GM12865 (cell line): ENCODE measurements around the gene SRI.

ENCODE experiments used
- DNase-seq: peaks from one replicate; pipeline ENCODE4 v3.0.0; 2010; ENCODE audit warnings: low read depth
- H3K4me3 ChIP-seq: 2 replicates; pipeline ENCODE4 v1.5.1; 2011; ENCODE audit warnings: mild to moderate bottlenecking, low read depth, low read length, control low read depth
- TF ChIP-seq, protein P1 (sequence below): IDR thresholded peaks from 2 replicates; pipeline ENCODE4 v1.5.1; 2011; ENCODE audit warnings: low read length, control low read depth, low read depth, inconsistent platforms; ENCODE audit not compliant: insufficient read depth; ENCODE audit errors: missing control alignments

The SRI gene

DNA sequence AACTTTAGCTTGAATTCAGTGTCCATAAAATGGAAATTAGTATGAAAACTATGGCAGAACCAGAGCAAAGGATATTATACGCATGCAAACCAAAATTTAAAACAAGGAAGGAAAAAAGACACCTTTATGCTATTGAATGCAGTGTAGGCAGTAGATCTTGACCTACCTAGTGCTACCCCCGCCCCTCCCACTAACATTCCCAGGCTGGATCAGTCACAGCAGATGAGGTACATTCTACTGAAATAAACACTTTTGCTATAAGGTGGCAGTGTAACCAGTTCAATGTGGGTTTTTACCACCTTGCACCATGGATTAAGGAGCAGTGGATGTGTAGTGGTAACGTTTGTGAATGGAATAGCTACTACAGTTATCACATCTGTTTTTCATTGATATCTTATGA is 27.9 kb downstream of the SRI start:
- no peak overlapping the region for H3K4me3 ChIP-seq
- TF ChIP-seq, protein P1, sequence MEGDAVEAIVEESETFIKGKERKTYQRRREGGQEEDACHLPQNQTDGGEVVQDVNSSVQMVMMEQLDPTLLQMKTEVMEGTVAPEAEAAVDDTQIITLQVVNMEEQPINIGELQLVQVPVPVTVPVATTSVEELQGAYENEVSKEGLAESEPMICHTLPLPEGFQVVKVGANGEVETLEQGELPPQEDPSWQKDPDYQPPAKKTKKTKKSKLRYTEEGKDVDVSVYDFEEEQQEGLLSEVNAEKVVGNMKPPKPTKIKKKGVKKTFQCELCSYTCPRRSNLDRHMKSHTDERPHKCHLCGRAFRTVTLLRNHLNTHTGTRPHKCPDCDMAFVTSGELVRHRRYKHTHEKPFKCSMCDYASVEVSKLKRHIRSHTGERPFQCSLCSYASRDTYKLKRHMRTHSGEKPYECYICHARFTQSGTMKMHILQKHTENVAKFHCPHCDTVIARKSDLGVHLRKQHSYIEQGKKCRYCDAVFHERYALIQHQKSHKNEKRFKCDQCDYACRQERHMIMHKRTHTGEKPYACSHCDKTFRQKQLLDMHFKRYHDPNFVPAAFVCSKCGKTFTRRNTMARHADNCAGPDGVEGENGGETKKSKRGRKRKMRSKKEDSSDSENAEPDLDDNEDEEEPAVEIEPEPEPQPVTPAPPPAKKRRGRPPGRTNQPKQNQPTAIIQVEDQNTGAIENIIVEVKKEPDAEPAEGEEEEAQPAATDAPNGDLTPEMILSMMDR, result no peak
- no peak for DNase-seq

DNA sequence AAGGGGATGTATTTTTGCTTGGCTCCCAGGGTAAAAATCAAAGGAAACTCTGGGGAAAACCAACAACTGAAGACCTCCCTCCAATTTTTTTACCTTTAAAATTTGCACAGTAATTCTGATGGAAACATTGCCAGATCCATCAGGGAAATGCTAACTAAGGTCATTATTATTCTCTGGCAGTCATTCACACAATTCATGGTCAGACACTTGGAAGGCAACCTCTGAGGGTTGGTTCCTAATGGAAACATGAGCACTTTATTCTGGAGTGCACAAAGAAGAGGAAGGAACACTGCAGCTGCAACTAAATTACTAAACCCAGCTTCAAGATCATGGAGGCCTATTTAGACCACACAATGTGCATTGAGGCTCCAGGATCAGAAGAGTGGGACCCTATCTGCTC is 34.2 kb downstream of the SRI start:
- TF ChIP-seq, protein P1, result no peak
- no peak overlapping the region for H3K4me3 ChIP-seq
- no peak for DNase-seq

DNA sequence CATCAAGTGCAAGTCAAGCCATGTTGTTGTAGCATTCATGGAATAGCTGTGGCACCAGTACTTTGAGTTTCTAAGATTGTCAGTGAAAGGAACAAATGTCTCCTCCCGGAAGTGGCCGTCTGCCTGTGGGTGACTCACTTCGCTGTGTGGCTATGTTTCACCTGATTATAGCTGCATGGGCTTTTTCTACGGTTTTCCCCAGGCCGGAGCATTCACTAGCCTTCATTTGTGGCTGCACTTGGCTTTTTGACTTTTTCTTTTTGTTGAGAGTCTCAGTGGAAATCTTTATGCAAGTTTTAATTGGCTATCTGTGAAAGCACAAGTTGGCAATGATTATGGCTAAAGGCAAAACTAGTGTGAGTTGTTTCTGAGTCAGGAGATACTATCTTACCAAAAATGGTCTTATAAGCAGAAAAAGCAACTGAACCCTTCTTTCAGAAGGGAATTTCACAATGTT is 35.0 kb downstream of the SRI start:
- DNase-seq, result peak; percentile 79
- TF ChIP-seq, protein P1, result no peak
- H3K4me3 ChIP-seq, result no peak overlapping the region

DNA sequence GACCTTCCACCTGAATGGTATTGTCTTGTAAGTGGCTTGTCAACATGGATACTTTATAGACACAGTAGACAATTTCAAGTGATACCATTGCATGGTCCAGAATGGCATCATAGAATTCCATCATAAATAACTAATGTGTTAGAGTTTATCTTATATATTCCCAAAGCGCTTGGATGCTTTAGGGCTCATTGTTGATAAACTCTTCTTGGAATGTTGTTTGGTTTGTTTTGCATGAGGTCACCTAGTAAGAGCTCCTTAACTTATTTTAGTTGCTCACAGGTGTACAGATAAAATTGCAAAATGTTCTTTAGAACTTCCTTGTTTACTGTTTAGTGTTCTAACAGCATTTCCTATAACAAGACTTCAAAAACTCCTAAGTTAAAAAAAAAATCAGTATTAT is 36.8 kb downstream of the SRI start:
- TF ChIP-seq, protein P1, result no peak
- DNase-seq, result no peak
- H3K4me3 ChIP-seq, result no peak overlapping the region

DNA sequence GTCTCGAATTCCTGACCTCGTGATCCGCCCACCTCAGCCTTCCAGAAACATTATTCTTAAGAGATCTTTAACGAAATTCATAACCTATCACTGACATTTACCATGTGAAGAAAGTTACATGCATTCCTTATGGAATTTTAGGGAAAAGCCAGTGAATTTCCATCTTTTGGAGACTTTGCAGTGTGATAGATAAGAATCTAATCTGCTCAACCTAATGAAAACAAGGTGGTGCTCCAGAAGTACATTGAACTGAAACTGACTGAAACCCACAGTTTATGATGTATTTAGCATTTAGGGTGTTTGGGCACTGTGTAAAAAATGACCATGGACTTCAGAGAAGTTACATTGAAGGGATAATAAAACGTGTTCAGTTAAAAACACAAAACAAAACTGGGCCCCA is 43.6 kb downstream of the SRI start:
- DNase-seq, result no peak
- TF ChIP-seq, protein P1, result no peak
- no peak overlapping the region for H3K4me3 ChIP-seq

DNA sequence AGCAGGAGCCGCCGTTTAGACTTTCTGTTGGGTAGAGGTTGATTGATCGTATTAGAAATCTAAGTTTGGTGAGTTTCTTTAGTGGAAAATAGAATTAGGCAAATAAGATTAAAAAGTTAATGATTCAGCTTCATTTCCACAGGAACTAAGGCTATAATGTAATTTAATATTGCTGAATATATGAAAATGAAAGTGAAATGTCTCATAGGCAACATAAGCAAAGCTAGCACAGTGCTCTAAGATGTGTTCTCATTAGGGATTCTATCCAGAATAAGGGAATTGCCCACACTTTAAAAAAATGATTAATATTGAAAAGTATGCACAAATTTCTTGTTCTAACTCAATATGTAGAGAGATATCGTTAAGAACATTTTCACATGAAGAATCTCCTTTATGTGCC is 47.0 kb downstream of the SRI start:
- no peak overlapping the region for H3K4me3 ChIP-seq
- TF ChIP-seq, protein P1, result no peak
- DNase-seq, result no peak

DNA sequence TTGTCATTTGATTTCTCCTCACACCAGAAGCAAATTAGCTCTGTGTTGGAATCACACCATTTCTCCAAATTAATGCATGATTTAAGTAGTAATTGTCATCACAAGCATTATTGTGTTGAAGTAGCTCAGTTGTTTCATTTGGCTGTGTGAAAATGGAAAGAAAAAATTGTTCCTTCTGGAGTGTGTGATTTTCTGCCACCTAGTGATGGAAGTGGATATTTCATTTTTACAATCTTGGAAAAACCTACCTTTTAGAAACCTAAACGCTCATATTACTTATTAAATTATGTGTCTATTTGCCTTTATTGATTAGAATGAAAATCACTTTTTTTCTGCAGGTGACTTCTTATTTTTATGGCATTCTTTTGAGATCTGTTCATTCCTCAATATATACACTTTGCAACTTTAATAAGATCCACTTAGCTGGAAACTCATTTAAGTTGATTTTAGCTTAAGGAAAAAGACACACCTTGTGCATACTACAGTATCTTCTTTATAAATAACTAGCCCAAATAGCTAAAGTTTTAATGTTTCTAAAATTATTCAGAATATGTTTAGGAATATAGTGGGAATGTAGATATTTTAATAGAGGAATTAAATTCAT is 50.0 kb downstream of the SRI start:
- DNase-seq, result peak; percentile 16
- H3K4me3 ChIP-seq, result no peak overlapping the region
- TF ChIP-seq, protein P1, result peak; percentile 38
